Right ventricle myocardium inferior (tissue), 1 donor: Measurements from ENCODE around the gene MIS18A. TPM values are rescaled to one million over a fixed set of nuclear protein-coding genes. Genes with fewer than 3 reads are reported as not detected.

Source experiments
- ATAC-seq: fragments of 200-7000 bp; cut with Tn5 transposase; one replicate; pipeline ENCODE4 v1.9.1; 2020; ENCODE audit warnings: mild to moderate bottlenecking, moderate library complexity
- DNase-seq: peaks from one replicate; pipeline ENCODE4 v3.0.0; 2021; ENCODE audit errors: missing footprints
- intact Hi-C: fragments of 100-400 bp; cut with DNase I; formaldehyde crosslinking; loops from one replicate; pipeline ENCODE4 v1.11.0; 2022
- total RNA-seq: library from RNA; stranded (reverse); fragmentation: NEBNext Ultra II Directional; extraction: Animal tissue kit (Norgen Biotek cat#: 25700); gene quantifications from one replicate; pipeline ENCODE4 v1.2.1, GENCODE V29; 2021
- donor health status: DM: no; HTN: yes; CAD: no; lungs with severe emphysema.

Gene MIS18A
- total RNA-seq, 1 donor from 2014 or later, result 2.0 TPM

DNA sequence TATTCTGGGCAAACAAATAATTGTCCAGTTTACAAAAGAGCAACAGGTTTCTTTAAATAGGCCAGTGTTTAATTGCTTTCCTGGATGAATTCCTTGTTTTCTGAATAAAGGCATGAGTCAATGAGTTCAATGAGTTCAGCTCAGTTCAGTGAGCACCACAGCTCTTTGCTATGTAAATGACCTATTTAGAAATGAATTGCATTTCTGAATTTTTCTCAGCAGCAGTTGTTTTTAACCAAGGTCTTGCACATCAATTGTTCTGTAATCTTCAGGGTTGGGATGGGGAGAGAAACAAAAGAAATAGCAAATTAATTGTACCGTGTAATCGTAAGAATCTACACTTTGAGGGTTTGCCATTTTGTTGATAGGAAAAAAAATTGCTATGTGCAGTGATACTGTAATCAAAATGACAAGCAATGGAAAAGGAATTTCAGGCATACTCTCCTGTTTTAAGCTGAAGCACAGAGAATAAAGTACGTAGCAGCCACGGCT, 45.7 kb downstream of the MIS18A start:
- intact Hi-C loops, result no loop called here
- DNase-seq, result no peak
- no peak for ATAC-seq

DNA sequence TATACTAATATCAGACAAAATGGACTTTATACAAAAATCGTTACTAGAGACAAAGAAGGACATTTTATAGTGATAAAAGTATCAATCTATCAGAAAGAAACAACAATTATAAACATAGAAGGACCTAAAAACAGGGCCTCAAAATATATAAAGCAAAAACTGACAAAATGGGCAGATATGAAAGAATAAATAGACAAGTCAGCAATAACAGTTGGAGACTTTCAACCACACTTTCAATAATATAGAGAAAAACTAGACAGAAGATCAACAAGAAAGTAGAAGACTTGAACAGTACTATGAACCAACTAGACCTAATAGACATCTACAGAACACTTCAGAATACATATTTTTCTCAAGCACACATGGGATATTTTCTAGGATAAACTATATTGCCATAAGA, 52.4 kb downstream of the MIS18A start:
- no peak for DNase-seq
- no peak for ATAC-seq
- intact Hi-C loops, result no loop called here

Other genes with a start within 250 kb of the MIS18A start
- gene MRAP, start 19.8 kb upstream of the MIS18A start, total RNA-seq, result 1.4 TPM
- gene URB1, start 114.0 kb upstream of the MIS18A start, total RNA-seq, result 11.6 TPM
- 12.8 TPM for gene EVA1C, start 133.7 kb upstream of the MIS18A start, total RNA-seq